NCI-H2171 (cell line): ENCODE results near the gene RGS12.

Experiments used
- DNase-seq: peaks from one replicate; lab custom pipeline; 2025; lab: John Stamatoyannopoulos, UW

RGS12 gene

GRCh38 chr4:3276986-3277385 lies 15.8 kb upstream of the RGS12 start:
- no peak for DNase-seq

DNA sequence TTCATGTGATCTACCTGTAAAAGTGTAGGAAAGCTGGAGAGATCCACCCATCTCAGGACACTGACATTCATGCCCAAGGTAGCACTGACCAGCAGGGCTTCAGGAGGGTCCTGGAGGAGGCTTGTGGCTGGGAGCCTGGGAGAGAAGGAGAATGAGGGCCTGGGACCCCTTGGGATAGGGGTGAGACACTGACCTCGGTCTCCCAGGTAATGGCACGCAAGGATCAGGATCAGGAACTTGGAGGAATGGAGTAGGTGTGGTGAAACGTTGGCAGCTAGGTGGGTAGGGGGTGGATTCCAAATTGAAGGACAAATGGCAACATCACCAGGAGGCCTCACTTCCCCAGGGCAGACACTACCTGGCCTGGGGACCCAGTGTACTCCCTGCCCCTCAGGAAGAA lies 12.4 kb upstream of the RGS12 start:
- DNase-seq = no peak

DNA sequence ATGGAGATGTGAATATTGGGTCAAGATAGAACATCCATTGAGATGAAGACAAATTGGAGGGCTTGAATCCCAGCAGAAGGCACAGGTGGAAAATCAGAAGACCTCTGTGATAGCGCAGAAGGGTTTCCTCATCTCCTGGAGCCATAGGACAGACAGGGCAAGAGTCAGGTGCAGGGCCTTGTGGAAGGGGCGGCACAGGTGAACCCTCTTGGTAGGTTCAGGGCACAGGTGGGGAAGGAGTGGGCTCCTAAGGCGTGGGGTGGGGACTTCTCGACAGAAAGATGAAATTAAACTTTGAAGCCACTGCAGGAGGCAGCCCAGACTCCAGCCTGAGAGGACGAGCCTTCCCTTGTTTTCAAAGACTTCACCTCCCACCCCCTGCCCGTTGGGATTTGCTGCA lies 9.3 kb upstream of the RGS12 start:
- no peak for DNase-seq

DNA sequence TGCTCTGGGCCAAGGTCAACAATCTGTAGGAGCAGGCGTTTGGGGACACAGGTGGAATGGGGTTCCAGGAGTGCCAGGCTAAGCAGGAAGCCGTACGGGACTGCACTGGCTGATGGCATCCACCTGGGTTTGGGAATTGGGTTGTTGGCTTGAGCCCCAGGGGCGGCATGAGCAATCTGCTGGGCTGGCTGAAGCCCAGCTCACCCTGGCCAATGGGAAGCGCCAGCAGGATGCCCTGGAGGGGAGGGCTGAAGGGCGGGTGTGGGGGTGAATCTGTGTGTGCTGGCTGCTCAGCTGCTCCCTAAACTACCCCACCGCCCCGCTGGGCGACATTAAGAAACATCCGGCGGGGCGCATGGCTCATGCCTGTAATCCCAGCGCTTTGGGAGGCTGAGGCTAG lies 8.9 kb upstream of the RGS12 start:
- DNase-seq = no peak

DNA sequence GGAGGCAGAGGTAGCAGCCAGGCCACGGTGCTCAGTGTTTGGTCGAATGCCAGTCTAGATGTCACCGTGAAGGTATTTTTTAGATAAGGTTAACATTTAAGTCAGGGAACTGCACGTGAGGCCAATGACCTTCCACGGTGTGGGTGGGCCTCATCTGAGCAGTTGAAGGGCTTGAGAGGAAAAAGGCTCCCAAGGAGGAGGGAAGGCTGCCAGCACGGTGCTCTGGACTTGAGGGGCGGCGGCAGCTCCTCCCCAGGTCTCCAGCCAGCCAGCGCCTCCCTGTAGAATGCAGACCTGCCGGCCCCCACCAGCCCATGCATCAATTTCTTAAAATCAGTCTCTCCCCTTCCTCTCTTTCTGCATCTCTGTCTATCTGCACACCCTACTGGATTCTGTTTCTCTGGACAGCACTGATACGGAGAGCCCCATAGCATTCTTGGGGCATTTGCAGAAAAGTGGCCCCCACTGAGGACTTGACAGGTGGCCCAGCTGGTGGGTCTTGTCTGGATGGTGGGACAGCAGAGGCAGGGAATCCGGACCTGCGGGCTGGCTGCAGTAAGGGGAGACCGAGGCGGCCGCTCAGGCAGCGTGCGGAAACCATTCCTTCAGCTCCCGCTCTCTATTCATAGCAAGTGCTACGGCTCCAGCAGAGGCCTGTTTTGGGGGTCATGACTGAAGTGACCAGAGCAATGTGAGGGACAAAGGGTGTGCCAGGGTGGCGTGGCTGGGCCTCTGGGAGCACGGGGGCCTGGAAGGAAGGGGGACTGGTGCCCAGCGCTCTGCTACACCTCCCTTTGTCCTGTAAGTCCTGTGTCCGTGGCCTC lies 7.9 kb upstream of the RGS12 start:
- no peak for DNase-seq

DNA sequence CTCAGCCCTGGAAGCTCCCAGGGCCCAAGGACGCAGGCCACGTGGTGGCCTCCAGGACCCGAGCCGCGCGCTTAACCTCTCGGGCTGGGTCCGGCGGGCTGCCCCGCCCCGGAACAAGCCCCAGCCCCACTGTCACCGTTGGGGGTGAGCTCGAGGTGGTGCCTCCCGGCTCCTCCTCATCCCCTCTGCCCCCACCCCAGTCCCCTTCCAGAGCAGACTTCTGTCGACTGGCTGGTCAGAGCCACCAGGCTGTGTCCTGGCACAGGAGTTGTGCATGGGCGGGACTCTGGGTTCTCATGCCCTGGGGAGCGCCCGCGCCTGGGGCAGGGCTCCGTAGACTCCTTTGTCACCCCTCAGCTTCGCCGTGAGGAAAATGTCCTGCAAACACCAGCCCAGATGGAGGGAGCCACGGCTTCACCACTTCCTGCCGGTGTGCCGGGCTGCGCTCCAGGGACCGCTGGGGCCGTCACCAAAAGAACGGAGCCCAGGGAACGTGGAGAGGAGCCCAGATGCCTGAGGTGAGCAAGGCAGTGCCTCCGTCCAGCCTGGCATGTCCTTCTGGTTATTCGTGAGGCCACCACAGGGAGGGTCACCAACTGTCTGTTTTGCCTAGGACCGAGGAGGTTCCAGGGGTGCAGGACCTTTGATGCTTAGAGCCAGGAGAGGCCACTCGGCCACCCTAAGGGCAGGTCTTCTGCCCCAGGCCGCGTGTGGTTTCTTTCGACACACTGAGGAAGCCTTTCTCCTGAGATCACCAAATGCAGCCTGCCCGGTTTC lies 7.1 kb upstream of the RGS12 start:
- no peak for DNase-seq

DNA sequence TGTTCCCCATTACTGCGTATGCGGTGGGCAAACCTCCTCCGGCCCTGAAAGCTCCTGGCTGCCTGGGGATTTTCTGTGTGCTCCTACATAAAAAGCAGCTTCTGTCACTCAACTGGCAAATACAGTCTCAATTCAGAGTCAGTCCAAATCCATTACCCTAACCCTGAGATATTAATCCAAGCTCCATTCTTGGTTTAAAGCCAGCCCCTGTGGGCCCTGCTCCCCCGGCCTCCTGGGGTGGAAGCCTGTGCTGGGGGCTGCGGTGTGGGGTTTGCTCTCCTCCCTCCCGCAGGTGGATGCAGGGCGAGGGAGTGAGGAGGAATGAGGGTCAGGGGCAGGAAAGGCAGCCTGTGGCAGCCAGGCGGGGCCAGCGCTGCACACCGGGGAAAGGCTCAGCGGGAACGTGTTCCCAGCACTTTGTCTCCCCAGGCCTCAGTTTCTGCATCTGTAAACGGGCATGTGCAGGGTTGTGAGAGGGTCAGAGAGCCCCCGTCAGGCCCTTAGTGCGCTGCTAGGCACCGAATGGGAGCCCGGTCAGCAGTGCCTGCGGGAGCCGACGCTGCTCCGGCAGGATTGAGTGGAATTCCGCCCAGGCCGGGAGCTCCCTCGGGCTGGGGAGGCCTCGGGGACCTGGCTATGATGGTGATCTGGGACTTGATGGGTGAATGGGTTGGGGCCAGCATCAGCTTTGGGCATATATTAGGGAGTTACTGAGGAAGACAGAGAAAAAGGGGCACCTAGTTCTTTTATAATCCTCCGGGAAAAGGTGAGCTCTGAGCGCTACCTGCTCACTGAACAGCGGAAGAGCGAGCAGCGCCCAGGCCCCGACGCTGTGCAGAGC lies 6.3 kb upstream of the RGS12 start:
- no peak for DNase-seq

DNA sequence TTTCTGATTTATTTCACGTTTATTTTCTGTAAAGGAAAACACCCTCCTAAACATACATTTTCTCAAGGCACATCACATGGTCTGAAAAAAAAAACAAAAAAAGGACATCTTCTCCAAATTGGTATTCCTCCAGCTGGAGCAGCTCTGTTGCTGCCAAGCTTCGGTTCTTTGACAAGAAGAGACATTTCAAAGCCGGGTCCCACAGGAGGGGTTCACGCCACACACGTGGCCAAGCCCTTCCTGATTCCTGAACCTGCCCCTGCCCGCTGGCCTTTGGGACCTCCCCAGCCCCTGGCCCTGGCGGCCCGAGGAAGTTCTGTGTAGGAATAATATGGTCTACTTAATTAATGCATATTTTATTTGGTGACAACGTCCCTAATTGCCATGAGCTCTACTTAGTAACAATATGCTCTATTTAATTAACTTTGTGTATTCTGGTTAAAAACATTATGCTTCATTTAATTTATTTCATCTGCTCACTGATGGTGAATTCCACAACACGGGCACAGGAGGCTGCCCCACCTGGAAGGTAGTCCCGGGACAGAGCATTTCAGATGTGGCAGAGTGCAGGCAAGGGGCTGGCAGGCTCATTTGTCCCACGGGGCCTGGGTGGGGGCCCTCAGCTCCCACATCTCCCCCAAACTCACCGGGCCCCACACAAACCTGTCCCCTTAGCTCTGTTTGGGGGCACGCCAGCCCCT lies 5.4 kb upstream of the RGS12 start:
- no peak for DNase-seq

GRCh38 chr4:3287972-3288570 lies 4.8 kb upstream of the RGS12 start:
- no peak for DNase-seq

GRCh38 chr4:3288571-3289094 lies 4.2 kb upstream of the RGS12 start:
- no peak for DNase-seq

GRCh38 chr4:3290476-3290875 lies 2.3 kb upstream of the RGS12 start:
- DNase-seq = no peak

DNA sequence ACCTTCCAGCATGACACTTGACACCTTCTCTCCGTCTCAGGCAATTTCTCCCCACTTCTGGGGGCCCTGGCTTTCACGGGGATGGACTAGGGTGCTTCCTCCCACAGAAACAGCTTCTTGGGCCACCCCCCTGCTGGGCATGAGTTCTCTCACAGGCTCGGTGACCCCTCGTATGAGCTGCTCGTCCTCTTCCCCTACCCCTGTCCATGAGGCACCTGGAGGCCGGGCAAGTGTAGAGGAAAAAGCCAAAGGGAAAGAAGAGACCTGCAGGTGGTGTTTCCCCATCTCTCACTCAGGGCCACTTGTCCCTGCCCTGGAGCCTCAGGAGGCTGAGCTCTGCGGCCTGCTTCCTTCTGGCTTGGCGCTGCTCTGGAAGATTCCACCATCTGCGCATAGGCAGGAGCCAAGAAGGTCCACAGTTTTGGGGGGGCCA lies 1.9 kb upstream of the RGS12 start:
- no peak for DNase-seq

DNA sequence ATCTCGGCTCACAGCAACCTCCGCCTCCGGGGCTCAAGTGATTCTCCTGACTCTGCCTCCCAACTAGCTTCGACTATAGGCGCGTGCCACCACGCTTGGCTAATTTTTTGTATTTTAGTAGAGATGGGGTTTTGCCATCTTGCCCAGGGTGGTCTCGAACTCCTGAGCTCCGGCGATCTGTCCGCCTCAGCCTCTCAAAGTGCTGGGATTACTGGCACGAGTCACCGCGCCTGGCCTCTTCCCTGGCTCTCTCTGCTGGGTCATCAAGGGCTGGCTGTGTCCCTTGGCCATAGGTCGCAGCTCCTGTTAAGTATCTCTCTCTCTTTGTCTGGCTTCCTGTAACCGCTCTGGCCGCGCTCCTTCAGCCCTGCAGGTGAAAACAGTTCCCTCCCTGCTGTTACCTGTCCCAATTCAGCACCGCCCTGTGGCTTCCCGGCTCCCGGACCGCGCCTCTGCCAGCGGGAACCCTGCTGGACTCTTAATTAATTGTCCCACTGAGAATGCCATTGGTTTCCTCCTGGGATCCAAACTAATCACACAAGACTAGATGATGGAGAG lies 1.3 kb upstream of the RGS12 start:
- no peak for DNase-seq

DNA sequence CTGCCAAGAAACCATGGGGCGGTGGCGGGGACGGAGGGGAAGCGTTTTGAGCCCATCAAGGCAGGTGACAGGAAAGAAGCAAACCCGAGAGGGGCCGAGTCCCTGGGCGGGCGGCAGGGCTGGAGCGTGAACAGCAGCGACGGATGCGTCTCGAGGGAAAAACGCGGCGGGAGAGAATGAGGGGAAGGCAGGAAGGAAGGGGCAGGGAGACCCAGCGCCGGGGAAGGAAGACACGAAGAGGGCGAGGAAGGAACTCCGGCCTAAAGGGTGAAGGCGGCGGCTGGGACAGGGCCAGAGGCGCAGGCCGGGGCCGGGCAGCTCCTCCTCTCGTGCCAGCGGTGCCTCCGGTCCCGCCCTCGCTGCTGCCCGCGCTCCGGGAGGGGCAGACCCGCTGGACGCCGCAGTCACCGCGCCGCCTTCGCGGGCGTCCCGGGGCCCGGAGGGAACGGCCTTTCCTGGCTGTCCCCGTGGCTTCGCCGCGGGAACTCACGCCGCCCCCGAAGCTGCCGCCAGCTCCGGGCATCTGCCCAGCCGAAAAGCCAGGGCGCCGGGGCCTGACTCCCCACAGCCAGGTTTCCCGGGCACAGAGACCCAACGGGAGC lies 751 bp upstream of the RGS12 start:
- no peak for DNase-seq

- DNase-seq = no peak
Measured at GRCh38 chr4:3293401-3294391, 875 bp downstream of the RGS12 start.

DNA sequence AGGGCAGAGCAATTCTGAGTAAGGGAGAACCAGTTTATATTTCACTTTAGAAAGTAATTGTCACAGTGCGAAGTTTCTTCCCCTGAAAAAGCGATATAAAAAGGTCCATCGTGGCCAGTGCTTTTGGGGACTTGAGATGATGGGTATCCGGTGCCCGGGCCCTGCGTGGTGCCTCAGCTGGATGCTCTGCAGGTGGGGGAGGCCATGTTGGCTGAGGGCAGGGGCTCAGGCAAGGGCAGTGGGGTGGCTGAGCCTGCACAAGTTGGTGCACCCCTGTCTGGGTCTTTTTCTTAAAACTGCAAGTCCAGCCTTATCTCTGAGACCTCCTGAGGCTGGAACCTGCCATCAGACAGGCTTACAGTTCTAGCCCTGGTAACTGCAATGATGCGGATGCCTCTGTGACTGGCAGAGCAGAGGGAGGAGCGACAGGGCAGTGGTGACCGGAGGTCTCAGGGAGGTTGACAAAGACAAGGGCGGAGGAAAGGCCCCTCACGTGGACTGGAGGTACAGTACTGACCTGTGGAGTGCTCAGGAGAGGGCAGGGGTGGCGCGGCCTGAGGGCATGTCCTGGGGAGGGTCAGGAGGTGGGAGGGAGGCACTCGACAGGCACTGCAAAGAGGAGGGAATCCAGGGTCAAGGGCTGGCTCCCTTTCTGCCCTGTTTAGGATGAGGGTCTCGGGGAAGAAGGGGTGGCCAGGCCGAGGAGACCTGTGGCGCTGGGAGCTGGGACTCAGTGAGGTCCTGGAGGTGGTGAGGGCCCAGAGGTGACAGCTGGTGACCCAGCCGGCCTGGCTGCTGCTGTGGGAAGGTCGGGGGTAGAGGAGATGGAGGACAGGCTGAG lies 1.8 kb downstream of the RGS12 start:
- no peak for DNase-seq

DNA sequence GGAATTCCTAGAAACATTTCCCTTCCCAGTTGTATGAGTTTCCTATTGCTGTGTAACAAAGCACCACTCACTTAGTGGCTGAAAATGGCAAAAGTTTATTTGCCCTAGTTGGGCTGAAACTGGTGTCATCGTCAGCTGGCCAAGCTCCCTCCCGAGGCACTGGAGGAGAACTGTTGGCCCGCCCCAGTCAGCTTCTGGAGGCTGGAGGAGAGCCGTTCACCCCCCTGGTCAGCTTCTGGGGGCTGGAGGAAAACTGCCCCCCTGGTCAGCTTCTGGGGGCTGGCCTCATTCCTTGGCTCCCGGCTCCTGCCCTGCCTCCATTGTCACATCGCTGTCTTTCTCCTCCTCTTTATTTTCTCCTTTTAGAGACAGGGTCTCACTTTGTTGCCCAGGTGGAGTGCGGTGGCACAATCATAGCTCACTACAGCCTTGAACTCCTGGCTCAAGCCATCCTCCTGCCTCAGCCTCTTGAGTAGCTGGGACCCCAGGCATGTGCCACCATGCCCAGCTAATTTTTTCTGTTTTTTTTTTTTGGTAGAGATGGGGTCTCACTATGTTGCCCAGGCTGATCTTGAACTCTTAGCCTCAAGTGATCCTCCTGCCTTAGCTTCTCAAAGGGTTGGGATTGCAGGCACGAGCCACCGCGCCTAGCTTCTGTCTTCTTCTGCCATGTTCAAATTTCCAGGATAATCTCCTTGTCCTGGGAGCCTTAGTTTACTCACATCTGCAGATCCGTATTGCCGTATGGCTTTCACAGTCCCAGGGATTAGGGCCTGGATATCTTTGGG lies 3.2 kb downstream of the RGS12 start:
- no peak for DNase-seq

- no peak for DNase-seq
Measured at GRCh38 chr4:3296651-3297050, 3.8 kb downstream of the RGS12 start.
